GM13977 (cell line): ENCODE results near the gene C2CD2.

ENCODE experiments used
- DNase-seq: peaks from one replicate; pipeline ENCODE4 v3.0.0; 2012; ENCODE audit warnings: low spot score
- in situ Hi-C: fragments of 300-500 bp; cut with MboI; formaldehyde crosslinking; loops from one replicate; pipeline ENCODE4 v1.12.0; 2022; ENCODE audit warnings: low sequenced_read_pairs, low pct_unique_long_range_greater_than_20kb, mixed read lengths, inconsistent platforms; ENCODE audit not compliant: unreplicated experiment
- TF ChIP-seq, protein P1 (sequence below): IDR thresholded peaks from 2 replicates; pipeline ENCODE4 v1.5.1; 2012; ENCODE audit warnings: mild to moderate bottlenecking, control low read depth; ENCODE audit not compliant: insufficient read depth; ENCODE audit errors: extremely low read depth, missing control alignments

C2CD2 gene

DNA sequence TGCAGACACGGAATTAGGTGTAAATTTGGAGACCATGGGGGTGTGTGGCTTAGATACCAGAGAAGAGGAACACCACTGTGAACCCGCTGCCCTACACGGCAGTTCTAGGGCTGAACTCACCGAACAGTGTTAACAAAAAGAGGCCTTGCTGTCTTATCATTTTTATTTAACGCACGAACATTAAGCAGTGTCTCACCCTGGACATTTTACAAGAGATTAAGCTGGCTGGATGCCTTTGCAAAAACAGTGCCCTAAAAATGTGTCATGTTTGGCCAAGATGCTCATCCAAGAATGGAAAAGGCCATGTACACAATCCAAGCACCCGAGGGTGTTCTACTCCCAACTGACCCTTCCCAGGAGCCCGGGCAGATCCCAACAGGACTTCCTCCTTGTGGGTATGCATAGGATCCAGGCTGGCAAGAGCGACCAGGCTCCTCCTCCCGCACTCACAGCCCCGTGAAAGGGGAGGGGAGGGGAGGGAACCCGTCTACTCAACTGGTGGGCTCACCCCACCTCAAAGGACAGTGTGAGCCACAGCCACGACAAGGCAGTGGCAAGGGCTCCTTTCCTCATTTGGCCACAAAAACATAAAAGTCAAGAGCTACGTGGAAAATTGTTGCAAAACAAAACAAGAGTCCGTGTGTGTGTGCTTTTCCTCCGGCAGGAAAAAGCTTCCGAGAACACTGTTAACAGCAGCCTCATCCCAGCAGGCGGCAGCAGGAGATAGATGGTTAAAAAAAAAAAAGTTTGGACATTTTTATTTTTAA is 20.3 kb downstream of the C2CD2 start:
- in situ Hi-C loops = no loop called here
- TF ChIP-seq, protein P1, sequence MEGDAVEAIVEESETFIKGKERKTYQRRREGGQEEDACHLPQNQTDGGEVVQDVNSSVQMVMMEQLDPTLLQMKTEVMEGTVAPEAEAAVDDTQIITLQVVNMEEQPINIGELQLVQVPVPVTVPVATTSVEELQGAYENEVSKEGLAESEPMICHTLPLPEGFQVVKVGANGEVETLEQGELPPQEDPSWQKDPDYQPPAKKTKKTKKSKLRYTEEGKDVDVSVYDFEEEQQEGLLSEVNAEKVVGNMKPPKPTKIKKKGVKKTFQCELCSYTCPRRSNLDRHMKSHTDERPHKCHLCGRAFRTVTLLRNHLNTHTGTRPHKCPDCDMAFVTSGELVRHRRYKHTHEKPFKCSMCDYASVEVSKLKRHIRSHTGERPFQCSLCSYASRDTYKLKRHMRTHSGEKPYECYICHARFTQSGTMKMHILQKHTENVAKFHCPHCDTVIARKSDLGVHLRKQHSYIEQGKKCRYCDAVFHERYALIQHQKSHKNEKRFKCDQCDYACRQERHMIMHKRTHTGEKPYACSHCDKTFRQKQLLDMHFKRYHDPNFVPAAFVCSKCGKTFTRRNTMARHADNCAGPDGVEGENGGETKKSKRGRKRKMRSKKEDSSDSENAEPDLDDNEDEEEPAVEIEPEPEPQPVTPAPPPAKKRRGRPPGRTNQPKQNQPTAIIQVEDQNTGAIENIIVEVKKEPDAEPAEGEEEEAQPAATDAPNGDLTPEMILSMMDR = no peak

DNA sequence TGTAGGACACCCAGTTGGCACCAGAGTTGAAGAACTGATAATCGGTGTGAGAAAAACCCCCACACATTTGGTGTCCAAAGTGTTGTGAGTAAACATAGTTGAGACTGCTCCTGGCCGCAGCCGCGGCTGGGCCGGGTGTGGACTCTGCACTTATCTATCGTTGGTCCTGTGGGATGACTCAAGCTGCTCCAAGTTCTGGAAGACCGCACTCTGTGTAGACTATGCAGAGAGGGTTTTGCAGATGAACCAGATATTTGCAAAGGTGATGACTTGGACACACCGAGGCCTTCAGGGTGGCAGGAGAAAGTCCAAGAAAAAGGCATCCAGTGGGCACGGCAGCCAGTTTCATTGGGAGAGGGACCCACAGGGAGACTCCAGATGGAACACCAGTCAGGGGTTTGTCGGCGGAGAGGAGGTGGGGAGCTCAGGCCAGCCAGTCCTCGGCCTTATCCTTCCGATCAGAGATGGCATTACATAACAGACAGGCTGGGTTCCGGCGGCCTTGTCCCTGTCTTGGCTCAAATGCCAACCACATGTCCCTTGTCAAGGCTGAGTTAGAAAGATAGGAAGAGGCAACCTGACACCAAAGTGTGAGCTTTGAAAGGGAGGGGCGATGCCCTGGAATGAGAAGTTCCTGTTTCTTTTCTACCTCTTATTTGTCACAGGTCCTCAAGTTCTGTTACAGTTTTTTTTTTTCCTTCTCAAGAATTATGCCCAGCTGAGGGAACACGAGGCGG is 21.1 kb downstream of the C2CD2 start:
- TF ChIP-seq, protein P1 = no peak
- in situ Hi-C loops = no loop called here
- DNase-seq = peak; percentile 16

More for the DNA sequence above, 20.3 kb downstream of the C2CD2 start:
- DNase-seq = peak; percentile 18

DNA sequence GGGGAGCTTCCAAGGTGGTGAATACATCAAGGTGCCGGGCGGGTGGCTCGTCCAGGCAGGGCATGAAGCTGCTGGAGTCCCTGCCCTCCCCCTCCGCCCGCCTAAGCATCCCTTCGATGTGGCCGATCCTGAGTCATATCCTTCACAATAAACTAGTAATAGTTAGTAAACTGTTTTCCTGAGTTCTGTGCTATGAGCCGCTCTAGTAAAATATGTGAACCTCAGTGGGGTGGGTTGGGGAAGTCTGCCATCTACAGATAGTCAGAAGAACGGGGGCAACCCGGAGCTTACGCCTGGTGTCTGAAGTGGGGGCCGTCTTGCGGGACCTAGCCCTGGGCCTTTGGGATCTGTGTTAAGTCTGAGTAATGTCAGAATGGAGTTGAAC is 21.6 kb downstream of the C2CD2 start:
- DNase-seq = peak; percentile 16
- in situ Hi-C loops = no loop called here
- TF ChIP-seq, protein P1 = peak; percentile 14

DNA sequence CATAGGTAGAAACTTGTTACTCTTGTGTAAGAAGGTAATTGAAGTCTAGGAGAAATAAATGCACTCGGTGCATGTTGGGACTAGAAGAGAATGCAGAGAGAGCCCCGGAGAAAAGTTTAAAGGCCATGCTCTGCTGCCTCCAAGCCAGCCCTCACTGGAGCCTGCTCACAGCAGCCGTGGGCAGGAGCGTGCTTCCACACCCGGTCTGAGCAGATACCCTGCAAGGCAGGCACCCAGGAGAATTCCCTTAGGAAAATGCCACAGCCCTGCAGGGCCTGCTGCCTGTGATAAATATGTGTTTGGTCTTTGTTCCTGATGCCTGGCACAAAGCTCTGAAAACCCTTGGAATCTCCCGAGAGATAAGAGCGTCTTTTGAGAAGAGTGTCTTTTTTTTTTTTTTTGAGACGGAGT is 22.8 kb downstream of the C2CD2 start:
- DNase-seq = no peak
- TF ChIP-seq, protein P1 = no peak
- in situ Hi-C loops = no loop called here

DNA sequence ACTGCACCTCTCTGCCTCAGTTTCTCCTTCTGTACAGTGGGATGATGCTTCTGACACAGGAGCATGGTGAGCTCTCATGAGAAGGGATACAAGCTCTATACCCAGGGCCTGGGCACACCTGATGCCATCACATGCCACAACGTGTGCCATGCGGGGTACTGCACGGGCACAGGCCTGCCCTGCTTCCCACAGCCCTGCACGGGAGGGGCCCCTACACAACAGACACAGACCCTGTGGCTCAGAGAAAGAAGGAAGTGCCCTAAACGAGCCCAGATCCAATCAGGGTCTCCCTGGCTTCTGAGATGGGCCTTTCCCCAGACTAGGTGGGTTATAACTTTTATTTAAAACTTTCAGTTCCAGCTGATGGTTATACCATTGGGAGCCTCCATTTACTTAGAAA is 24.6 kb downstream of the C2CD2 start:
- no peak for DNase-seq
- in situ Hi-C loops = no loop called here
- TF ChIP-seq, protein P1 = no peak

DNA sequence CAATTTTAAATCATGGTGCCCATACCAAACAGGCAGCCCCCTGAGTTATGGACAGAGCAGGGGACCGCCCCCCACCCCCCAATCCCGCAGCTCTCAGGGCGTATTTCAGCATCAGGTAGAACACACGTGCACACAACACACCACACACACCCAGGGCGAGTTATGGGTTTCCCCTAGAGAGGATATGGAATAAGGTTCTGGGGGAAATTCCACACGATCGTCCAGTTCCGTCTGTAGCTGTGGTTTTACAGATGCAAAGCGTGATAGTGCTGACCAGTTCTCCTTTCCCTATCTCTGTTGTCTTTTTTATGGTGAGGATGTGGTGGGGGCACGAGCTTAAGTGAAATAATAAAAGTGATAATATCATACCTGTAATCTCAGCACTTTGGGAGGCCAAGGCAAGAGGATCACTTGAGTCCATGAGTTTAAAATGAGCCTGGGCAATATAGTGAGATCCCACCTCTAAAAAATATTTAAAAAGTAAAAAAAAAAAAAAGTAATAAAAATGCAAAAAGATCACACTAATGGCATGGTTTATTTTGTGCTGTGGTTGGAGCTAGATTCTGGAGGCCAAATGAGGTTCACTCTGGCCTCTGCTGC is 25.1 kb downstream of the C2CD2 start:
- in situ Hi-C loops = no loop called here
- peak; percentile 73 for DNase-seq
- TF ChIP-seq, protein P1 = no peak
